HepG2 (cell line): ENCODE data around the gene NEK3. TPM values are rescaled to one million over a fixed set of nuclear protein-coding genes. Genes with fewer than 3 reads are reported as not detected.

Experiments
- ATF1 ChIP-seq: IDR thresholded peaks from 2 replicates; pipeline ENCODE4 v1.6.1; 2016; ENCODE audit warnings: mild to moderate bottlenecking, control low read depth
- BCL6 ChIP-seq: IDR thresholded peaks from 2 replicates; pipeline ENCODE4 v1.6.1; 2016; ENCODE audit warnings: missing genetic modification reagents, missing compliant biosample characterization
- MBD4 ChIP-seq: IDR thresholded peaks from 2 replicates; pipeline ENCODE4 v1.6.1; 2012; ENCODE audit warnings: low read length, inconsistent platforms, borderline replicate concordance
- MLLT10 ChIP-seq: sonication (generic); formaldehyde crosslinking; IDR thresholded peaks from 2 replicates; pipeline ENCODE4 v1.4.0; 2020; ENCODE audit warnings: missing genetic modification reagents
- MTA3 ChIP-seq: sonication (generic); formaldehyde crosslinking; IDR thresholded peaks from 2 replicates; pipeline ENCODE4 v1.4.0; 2020; ENCODE audit warnings: missing genetic modification reagents
- MZF1 ChIP-seq: sonication (generic); formaldehyde crosslinking; IDR thresholded peaks from 2 replicates; pipeline ENCODE4 v1.8.1; 2023; ENCODE audit warnings: mild to moderate bottlenecking, missing genetic modification reagents, borderline replicate concordance
- POGK ChIP-seq: sonication (generic); formaldehyde crosslinking; conservative IDR thresholded peaks from 2 replicates; pipeline ENCODE4 v1.8.0; 2022; ENCODE audit warnings: mild to moderate bottlenecking, moderate library complexity, missing genetic modification reagents
- POLR2AphosphoS2 ChIP-seq: IDR thresholded peaks from 2 replicates; pipeline ENCODE4 v1.6.1; 2011; ENCODE audit warnings: low read depth, low read length, improper control_type of control experiment
- POLR2AphosphoS5 ChIP-seq: IDR thresholded peaks from 2 replicates; pipeline ENCODE4 v1.6.1; 2012; ENCODE audit warnings: low read depth, low read length
- SMAD1 ChIP-seq: sonication (generic); formaldehyde crosslinking; IDR thresholded peaks from 2 replicates; pipeline ENCODE4 v1.4.0; 2020; ENCODE audit warnings: missing genetic modification reagents, low read depth, mild to moderate bottlenecking, borderline replicate concordance
- TEF ChIP-seq: sonication (generic); formaldehyde crosslinking; IDR thresholded peaks from 2 replicates; pipeline ENCODE4 v1.5.0; 2020; ENCODE audit warnings: missing genetic modification reagents
- TP53 ChIP-seq: sonication (generic); formaldehyde crosslinking; conservative IDR thresholded peaks from 2 replicates; pipeline ENCODE4 v1.4.0; 2020; ENCODE audit warnings: missing genetic modification reagents
- YEATS2 ChIP-seq: sonication (generic); formaldehyde crosslinking; IDR thresholded peaks from 2 replicates; pipeline ENCODE4 v1.4.0; 2020; ENCODE audit warnings: missing genetic modification reagents, borderline replicate concordance
- ZBTB7B ChIP-seq: sonication (generic); formaldehyde crosslinking; IDR thresholded peaks from 2 replicates; pipeline ENCODE4 v1.4.0; 2020; ENCODE audit warnings: missing genetic modification reagents
- ZNF20 ChIP-seq: sonication (generic); formaldehyde crosslinking; IDR thresholded peaks from 2 replicates; pipeline ENCODE4 v1.4.0; 2020; ENCODE audit warnings: mild to moderate bottlenecking, moderate library complexity, missing genetic modification reagents
- ZNF501 ChIP-seq: sonication (generic); formaldehyde crosslinking; IDR thresholded peaks from 2 replicates; pipeline ENCODE4 v1.5.1; 2020; ENCODE audit warnings: mild to moderate bottlenecking, moderate library complexity, missing genetic modification reagents
- ZNF570 ChIP-seq: sonication (generic); formaldehyde crosslinking; IDR thresholded peaks from 2 replicates; pipeline ENCODE4 v1.4.0; 2020; ENCODE audit warnings: mild to moderate bottlenecking, missing genetic modification reagents, borderline replicate concordance
- ZSCAN21 ChIP-seq: sonication (generic); formaldehyde crosslinking; IDR thresholded peaks from 2 replicates; pipeline ENCODE4 v1.8.0; 2022; ENCODE audit warnings: mild to moderate bottlenecking, missing genetic modification reagents, moderate library complexity, borderline replicate concordance
- polyA plus RNA-seq, 8 experiments: library from polyadenylated mRNA; depleted of rRNA in 3 of 8; stranded (reverse) in 7 of 8; unstranded in 1 of 8; fragments of >200 nt; fragmentation: Illumina TruSeq in 4 of 8; extraction: Trizol in 4 of 8; gene quantifications; 2 replicates each; pipeline versions ENCODE4 v1.2.1 to v1.2.3, GENCODE V29; 2011 to 2016; ENCODE audit warnings: low read depth in 4 of 8, missing spikeins in 1 of 8, mixed read lengths in 1 of 8; ENCODE audit not compliant: insufficient read depth in 1 of 8
- total RNA-seq, 5 experiments: library from RNA; depleted of rRNA; stranded (reverse); fragments of >200 nt; fragmentation: Illumina TruSeq; extraction: Trizol; gene quantifications; 2 replicates each; pipeline ENCODE4 v1.2.3, GENCODE V29; 2016; ENCODE audit warnings: low read depth in 1 of 5
- TF ChIP-seq, protein P1 (sequence below): sonication (generic); formaldehyde crosslinking; IDR thresholded peaks from 2 replicates; pipeline ENCODE4 v1.5.0; 2020; ENCODE audit warnings: missing genetic modification reagents, mild to moderate bottlenecking, borderline replicate concordance
- TF ChIP-seq, protein P2 (sequence below): sonication (generic); formaldehyde crosslinking; IDR thresholded peaks from 2 replicates; pipeline ENCODE4 v1.8.1; 2022; ENCODE audit warnings: mild to moderate bottlenecking, missing genetic modification reagents
- TF ChIP-seq, protein P3 (sequence below): sonication (generic); formaldehyde crosslinking; IDR thresholded peaks from 2 replicates; pipeline ENCODE4 v1.4.0; 2020; ENCODE audit warnings: mild to moderate bottlenecking, missing genetic modification reagents
- TF ChIP-seq, protein P4 (sequence below): sonication (generic); formaldehyde crosslinking; IDR thresholded peaks from 2 replicates; pipeline ENCODE4 v1.9.0; 2021; ENCODE audit warnings: missing genetic modification reagents, borderline replicate concordance

NEK3 gene
- total and polyA plus RNA-seq, 2 of the 13 experiments (the other 11 are each of a cell fraction or from before 2014, with no cell fraction given): 36.7 to 68.2 TPM

- no peak for TF ChIP-seq TP53 (CRISPR knock-in tag)
- 0 out of 2 replicates have a peak, but pooled peaks have one; percentile 41 for TF ChIP-seq ZNF20 (CRISPR knock-in tag)
- TF ChIP-seq ZNF570: no peak
- peak; percentile 87 for TF ChIP-seq ZNF501 (CRISPR knock-in tag)
- no peak for TF ChIP-seq MTA3
- no peak for TF ChIP-seq ATF1 (CRISPR knock-in tag)
- TF ChIP-seq MLLT10 (CRISPR knock-in tag): no peak
- TF ChIP-seq YEATS2 (CRISPR knock-in tag): peak; percentile 92
- TF ChIP-seq, protein P1, sequence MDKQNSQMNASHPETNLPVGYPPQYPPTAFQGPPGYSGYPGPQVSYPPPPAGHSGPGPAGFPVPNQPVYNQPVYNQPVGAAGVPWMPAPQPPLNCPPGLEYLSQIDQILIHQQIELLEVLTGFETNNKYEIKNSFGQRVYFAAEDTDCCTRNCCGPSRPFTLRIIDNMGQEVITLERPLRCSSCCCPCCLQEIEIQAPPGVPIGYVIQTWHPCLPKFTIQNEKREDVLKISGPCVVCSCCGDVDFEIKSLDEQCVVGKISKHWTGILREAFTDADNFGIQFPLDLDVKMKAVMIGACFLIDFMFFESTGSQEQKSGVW: no peak
- TF ChIP-seq MBD4: no peak
- peak; percentile 80; the same call in 1 of the 2 replicates for TF ChIP-seq ZBTB7B
- peak; percentile 87; the same call in 1 of the 2 replicates for TF ChIP-seq SMAD1 (CRISPR knock-in tag)
- TF ChIP-seq POLR2AphosphoS2: no peak
- TF ChIP-seq, protein P2, sequence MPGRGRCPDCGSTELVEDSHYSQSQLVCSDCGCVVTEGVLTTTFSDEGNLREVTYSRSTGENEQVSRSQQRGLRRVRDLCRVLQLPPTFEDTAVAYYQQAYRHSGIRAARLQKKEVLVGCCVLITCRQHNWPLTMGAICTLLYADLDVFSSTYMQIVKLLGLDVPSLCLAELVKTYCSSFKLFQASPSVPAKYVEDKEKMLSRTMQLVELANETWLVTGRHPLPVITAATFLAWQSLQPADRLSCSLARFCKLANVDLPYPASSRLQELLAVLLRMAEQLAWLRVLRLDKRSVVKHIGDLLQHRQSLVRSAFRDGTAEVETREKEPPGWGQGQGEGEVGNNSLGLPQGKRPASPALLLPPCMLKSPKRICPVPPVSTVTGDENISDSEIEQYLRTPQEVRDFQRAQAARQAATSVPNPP (CRISPR knock-in tag): peak; percentile 70; the same call in 1 of the 2 replicates
- TF ChIP-seq ZSCAN21: peak; percentile 98; the same call in 1 of the 2 replicates
- no peak for TF ChIP-seq MZF1 (CRISPR knock-in tag)
- peak; percentile 57 for TF ChIP-seq BCL6 (CRISPR knock-in tag)
- TF ChIP-seq, protein P3, sequence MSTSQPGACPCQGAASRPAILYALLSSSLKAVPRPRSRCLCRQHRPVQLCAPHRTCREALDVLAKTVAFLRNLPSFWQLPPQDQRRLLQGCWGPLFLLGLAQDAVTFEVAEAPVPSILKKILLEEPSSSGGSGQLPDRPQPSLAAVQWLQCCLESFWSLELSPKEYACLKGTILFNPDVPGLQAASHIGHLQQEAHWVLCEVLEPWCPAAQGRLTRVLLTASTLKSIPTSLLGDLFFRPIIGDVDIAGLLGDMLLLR: no peak; the same call in none of the 2 replicates
- TF ChIP-seq, protein P4, sequence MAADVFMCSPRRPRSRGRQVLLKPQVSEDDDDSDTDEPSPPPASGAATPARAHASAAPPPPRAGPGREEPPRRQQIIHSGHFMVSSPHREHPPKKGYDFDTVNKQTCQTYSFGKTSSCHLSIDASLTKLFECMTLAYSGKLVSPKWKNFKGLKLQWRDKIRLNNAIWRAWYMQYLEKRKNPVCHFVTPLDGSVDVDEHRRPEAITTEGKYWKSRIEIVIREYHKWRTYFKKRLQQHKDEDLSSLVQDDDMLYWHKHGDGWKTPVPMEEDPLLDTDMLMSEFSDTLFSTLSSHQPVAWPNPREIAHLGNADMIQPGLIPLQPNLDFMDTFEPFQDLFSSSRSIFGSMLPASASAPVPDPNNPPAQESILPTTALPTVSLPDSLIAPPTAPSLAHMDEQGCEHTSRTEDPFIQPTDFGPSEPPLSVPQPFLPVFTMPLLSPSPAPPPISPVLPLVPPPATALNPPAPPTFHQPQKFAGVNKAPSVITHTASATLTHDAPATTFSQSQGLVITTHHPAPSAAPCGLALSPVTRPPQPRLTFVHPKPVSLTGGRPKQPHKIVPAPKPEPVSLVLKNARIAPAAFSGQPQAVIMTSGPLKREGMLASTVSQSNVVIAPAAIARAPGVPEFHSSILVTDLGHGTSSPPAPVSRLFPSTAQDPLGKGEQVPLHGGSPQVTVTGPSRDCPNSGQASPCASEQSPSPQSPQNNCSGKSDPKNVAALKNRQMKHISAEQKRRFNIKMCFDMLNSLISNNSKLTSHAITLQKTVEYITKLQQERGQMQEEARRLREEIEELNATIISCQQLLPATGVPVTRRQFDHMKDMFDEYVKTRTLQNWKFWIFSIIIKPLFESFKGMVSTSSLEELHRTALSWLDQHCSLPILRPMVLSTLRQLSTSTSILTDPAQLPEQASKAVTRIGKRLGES (CRISPR knock-in tag): no peak
- no peak for TF ChIP-seq TEF (CRISPR knock-in tag)
- TF ChIP-seq POLR2AphosphoS5: peak; percentile 89
- TF ChIP-seq POGK (CRISPR knock-in tag): peak; percentile 97
Observed at GRCh38 chr13:52194184-52194868, 34.9 kb upstream of the NEK3 start (continued).
